Peyer's patch (tissue), 4 donors: Measurements from ENCODE around the gene ARNT2.

ENCODE experiments used
- CTCF ChIP-seq, 6 experiments: fragments of 450-650 bp in 4 of 6; fragments of 200-600 bp in 2 of 6; sonication (generic) in 1 of 6; IDR thresholded peaks; one replicate each; pipeline ENCODE4 v1.5.1; 2017 to 2019; ENCODE audit warnings: antibody characterized with exemption in 6 of 6, mild to moderate bottlenecking in 3 of 6, moderate library complexity in 1 of 6
- POLR2A ChIP-seq, 2 donors: fragments of 450-650 bp; IDR thresholded peaks; one replicate each; pipeline ENCODE4 v1.5.1; 2017; ENCODE audit warnings: antibody characterized with exemption in 2 of 2, mild to moderate bottlenecking in 2 of 2, moderate library complexity in 2 of 2

DNA sequence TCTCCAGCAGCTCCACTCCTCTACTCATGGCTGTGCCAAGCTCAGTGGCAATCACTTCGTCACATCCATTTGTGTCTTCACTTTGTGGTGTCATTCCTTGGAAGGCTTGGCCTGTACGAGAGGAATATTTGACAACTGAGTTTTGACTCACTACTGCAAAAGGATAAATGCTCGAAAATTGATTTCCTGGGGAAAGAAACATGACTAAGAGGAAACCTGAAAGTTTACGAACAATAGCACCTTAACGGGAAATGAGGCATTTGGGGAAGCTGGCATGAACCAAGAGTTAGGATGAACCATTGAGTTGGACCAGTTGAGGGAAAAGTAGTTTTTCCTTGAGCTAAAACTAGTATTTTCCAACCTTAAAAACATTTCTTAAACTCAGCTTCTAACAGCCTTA lies 216.7 kb downstream of the ARNT2 start:
- no peak for TF ChIP-seq POLR2A (IDR thresholded peaks at IDR 0.05)
- TF ChIP-seq CTCF (IDR thresholded peaks at IDR 0.05) = no peak
